ENCODE data around the gene ENTPD8. TPM values are rescaled to one million over a fixed set of nuclear protein-coding genes. Genes with fewer than 3 reads are reported as not detected.
"Not testable (repeated sequence)": the region's sequence is repeated elsewhere in the genome, so short reads cannot be mapped to it uniquely, and the experiment has no call there.

ENTPD8 gene
- total RNA-seq, 1 donor from 2014 or later, result 0.18 TPM

DNA sequence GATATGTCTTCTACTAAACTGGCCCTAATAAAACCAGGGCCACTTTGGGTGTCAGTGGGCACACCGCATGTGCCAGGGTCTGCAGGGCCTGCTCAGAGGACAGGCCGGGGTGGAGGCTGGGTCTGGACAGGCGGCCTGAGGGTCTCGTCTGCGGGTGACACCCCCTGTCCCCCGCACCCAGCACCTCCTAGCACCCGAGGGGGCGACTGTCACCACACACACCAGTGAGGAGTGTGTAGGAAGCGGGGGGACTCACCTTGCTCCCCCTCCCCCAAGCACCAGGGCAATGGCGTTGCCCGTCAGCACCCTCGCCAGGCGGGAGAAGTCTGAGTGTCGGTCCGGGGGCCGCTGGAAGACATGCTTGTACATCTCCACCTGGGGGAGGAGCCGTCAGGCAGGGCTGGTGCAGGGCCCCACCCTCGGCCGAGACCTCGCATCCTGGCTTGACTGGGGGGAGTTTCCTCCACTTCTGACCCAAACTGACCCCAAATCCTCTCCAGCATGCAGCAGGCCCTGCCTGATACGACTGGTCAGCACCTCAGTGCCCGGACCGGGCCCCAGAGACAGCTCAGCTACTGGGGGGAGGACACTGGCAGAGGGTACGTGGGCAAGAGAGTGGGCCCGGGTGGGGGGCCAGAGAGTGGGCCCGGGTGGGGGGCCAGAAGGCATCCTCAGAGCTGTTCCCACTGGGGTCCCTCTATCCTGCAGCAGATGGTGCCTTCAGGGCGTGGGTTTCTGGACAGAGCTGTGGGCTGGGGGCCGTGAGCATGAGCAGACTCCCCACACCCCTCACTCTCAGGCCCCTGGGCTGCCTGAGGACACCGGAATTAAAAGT lies 36.8 kb upstream of the ENTPD8 start:
- no peak for DNase-seq (ENCODE audit: extremely low read depth, low read depth, low spot score)

DNA sequence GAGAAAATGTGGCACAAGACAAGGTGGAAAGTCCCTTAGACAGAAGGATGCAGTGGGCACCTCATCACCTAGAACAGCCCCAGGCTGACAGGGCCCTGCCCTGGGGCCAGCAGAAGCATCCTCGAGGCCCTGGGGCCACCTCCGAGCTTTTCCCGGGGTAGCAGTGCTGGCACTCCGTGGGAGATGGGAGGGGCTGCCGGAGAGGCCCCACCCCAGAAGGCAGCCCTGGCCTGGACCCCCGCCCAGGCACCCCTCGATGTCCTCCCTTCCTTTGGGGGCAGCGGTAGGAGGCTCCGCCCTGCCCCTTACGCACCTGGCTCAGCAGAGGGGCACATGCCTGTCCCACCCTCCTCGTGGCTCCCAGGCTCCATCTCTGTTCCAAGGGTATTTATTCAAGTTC lies 35.7 kb upstream of the ENTPD8 start:
- no peak for DNase-seq (ENCODE audit: extremely low read depth, low read depth, low spot score)

- DNase-seq (ENCODE audit: extremely low read depth, low read depth, low spot score), result no peak
Measured at GRCh38 chr9:137475666-137476065, 34.5 kb upstream of the ENTPD8 start.

GRCh38 chr9:137474271-137474670 lies 33.1 kb upstream of the ENTPD8 start:
- DNase-seq (ENCODE audit: extremely low read depth, low read depth, low spot score), result no peak

GRCh38 chr9:137470785-137471184 lies 29.6 kb upstream of the ENTPD8 start:
- no peak for DNase-seq (ENCODE audit: extremely low read depth, low read depth, low spot score)

GRCh38 chr9:137467896-137468295 lies 26.7 kb upstream of the ENTPD8 start:
- DNase-seq (ENCODE audit: extremely low read depth, low read depth, low spot score), result no peak

DNA sequence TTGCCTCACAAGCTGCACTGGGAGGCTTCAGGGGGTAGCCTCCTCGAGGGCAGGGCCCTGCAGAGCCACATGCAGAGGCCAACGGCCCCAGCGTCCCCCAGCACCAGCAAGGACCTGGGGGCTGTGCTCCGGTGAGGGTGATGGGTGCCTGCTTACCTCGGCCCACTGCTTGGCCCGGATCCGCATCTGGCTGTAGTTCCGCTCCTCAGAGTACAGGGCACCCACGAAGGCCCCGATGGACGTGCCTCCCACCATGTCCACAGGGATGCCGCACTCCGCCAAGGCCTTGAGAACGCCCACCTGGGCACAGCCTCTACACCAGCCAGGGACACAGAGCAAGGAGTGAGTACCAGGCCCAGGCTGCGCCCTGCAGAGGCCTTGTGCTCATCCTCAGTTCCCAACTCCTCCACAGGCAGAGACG lies 26.0 kb upstream of the ENTPD8 start:
- no peak for DNase-seq (ENCODE audit: extremely low read depth, low read depth, low spot score)

DNA sequence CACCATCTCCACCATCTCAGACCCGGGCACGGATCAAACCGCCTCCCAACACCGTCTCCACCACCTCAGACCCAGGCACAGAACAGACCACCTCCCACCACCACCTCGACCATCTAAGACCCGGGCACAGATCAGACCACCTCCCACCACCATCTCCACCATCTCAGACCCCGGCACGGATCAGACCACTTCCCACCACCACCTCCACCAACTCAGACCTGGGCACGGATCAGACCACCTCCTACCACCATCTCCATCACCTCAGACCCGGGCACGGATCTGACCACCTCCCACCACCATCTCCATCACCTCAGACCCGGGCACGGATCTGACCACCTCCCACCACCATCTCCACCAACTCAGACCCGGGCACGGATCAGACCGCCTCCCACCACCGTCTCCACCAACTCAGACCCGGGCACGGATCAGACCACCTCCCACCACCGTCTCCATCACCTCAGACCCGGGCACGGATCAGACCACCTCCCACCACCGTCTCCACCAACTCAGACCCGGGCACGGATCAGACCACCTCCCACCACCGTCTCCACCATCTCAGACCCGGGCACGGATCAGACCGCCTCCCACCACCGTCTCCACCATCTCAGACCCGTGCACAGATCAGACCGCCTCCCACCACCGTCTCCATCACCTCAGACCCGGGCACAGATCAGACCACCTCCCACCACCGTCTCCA lies 25.4 kb upstream of the ENTPD8 start:
- not testable (repeated sequence) for DNase-seq (ENCODE audit: extremely low read depth, low read depth, low spot score)

DNA sequence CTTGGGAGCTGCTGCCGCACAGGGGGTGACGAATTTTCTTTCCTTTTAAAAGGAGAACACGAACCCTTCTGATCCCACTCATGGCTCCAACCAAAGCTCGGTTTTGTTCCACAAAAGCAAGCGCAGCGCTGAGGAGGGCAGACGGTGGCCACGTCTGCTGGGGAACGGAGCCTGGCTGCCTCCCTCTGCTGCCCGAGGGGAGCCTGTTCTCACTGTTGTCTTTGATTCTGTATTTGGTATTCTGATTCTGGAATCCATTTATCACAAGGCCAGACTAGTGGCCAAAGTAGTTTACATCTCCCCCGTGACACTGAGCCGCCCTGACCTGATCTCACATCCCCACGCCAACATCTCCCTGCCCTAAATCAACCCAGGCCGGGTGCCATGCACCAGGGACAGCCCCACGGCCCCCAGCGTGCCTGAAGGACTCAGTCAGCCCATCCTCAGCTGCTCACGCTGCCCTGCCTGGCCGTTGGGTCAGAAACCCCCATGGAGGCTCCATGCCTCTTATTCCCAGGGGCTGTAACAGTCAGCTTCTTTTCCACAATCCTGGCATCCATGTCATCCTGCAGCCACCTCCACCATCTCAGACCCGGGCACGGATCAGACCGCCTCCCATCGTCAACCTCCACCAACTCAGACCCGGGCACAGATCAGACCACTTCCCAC lies 24.7 kb upstream of the ENTPD8 start:
- no peak for DNase-seq (ENCODE audit: extremely low read depth, low read depth, low spot score)

DNA sequence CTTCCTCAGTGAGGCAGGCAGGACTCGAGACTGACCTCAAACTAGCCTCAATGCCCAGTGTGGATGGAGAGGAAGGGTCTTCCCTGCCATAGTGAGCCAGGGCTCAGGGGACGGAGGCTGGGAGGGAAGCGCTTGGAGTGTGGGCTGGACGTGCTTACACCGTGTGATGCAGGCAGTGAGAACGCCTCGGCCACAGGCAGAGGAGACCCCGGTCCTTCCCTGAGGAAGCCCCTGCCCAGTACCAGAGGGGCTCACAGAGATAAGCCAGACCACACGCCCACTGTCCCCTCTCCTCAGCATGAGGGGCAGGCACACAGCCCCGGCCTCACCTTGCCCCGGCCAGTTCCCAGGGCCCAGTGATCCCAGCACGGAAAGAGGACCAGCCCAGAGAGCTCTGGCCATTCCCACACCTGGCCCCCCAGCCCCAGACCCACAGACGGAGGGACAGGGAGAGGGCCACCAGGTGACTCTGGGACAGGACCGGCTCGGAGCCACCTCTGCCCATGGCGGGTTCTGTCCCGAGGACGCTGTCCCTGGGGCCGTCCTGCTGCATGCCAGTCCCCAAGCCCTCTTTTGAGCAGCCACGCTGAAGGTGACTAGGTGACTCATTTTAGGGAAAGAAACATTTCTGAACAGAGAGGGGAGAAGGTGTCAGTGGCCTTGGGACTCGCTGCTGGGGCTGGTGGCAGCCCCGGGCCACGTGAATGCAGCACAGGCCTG lies 24.0 kb upstream of the ENTPD8 start:
- DNase-seq (ENCODE audit: extremely low read depth, low read depth, low spot score), result no peak

DNA sequence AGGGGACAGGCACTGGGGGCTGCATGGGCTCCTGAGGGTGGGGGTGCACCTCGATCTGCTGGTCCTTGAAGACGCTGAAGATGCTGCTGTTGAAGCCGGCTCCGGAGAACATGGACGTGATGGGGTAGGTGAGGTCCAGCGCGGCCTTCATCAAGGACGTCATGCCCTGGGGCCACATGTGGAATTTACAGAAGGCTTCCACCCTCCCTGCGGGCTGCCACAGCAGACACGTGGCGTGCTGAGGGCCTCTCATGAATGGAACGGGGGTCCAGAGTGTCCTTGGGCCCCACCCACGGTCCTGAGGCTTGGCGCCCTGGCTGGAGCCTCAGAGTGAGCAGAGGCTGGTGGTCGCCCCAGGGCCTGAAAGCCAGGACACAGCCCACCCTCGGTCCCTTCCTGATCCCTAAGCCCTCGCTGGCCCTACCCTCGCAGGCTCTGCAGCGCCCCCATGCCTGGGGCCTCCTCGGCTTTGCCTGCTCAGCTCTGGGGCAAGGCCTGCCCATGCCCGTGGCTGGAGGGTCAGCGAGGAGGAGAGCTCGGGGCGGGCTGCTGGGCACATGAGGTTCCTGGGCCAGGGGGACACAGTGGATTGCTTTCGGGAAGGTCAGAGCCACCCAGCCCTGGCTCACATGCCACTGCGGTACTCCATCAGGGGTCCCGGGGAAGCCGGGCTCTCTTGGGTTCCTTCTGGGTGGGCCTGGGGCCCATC lies 23.3 kb upstream of the ENTPD8 start:
- no peak for DNase-seq (ENCODE audit: extremely low read depth, low read depth, low spot score)

DNA sequence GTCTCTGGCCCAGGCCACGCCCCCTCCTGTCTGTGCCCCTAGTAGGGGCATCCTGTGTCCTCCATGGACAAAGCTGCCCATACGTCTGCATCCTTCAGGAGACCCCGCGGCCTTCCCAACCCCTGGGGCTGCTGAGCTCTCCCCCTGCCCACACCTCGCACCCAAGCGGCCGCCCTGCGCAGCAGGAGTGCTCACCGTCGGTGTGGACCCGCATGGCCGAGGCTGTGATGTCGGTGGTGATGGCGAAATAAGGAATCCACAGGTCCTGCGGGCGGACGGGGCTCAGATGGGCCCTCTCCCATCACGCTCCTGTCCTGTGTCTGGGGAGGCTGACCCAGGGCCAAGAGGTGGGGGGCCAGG lies 22.8 kb upstream of the ENTPD8 start:
- DNase-seq (ENCODE audit: extremely low read depth, low read depth, low spot score), result no peak

DNA sequence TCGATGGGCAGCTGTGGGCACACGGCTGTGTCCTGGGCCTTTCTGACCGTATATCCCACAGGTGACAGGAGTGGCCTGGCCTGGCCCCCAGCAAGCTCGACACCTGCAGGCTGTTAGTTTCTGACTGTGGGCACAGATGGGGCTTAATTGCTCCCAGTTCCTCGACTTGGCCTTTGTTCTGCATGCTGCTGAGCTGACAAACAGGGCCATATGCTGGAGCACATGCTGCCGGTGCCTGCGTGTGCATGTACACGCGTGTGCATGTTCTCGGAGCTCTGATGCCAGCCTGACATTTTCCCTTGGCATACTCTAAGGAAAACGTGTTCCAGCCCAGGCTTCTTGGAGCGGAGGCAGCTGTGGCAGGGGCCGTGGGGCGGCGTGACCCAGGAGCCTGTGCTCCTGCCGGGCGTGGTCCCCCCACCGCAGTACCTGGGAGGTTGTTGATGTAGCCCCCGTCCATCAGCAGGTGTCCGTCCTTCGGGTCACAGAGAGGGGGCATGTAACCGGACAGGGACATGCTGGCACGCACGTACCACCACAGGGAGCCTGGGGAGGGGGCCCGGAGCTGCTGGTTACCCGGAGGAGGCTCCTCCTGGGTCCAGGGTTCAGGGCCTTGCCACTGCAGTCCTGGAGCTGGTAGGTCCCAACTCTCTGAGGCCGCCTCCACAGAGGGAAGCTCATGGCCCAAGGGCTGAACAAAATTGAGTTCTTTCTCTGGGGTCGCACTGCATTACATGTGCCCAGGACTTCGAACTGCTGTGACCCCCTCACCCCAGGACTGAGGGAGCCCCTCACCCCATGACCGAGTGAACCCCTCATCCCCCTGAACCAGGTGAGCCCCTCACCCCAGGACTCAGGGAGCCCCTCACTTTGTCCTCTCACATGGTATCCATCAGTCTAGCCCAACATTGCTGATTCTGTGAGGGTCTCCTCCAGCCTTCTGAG lies 22.1 kb upstream of the ENTPD8 start:
- DNase-seq (ENCODE audit: extremely low read depth, low read depth, low spot score), result no peak

DNA sequence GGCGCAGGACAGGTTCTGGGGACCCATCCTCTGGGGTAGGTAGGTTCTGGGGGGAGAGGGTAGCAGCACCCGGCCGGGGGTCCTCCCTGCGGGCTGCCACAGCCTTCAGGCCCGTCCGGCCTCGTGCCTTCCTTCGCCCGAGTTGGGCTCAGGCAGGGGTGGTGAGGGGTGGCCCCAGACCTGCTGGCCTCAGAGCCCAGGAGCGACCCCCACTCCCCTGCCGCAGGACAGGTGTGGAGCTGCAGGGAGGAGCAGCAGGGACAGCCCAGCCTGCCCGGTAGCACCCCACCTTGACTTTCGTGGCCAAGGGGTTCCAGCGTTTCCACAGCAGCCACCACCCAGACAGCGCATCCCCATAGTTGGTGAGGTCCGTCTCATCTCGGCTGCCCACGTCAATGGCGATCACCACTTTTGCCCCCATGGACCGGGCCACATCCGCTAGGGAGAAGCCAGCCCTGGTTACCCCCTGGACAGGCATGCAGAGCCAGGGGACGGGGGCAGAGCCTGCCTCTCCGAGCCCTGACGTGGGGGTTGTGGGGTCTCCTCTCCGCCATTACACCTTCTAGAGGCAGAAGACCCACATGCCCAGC lies 21.3 kb upstream of the ENTPD8 start:
- no peak for DNase-seq (ENCODE audit: extremely low read depth, low read depth, low spot score)

- DNase-seq (ENCODE audit: extremely low read depth, low read depth, low spot score), result no peak
Measured at GRCh38 chr9:137461663-137462395, 20.7 kb upstream of the ENTPD8 start.

DNA sequence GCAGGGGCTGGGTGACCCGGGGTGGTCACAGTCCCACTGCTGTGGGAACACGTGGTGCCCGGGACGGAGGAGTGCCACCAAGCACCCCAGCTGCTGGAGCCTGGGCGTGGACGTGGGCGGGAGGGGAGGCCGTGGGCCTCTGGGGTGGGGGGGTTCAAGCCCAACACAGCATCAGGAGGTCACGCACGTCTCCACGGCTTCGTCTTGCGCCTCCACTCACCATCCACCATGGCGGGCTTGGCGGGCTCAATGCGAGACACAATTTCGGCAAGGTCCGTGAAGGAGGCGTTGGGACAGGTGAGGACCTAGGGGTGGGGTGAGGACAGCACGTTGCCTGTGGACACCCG lies 20.1 kb upstream of the ENTPD8 start:
- DNase-seq (ENCODE audit: extremely low read depth, low read depth, low spot score), result no peak

- DNase-seq (ENCODE audit: extremely low read depth, low read depth, low spot score), result no peak
Measured at GRCh38 chr9:137460363-137461315, 19.5 kb upstream of the ENTPD8 start.

All from glomerular endothelial cell (primary cell).